ENCODE measurements around the gene TFG. TPM values are rescaled to one million over a fixed set of nuclear protein-coding genes. Genes with fewer than 3 reads are reported as not detected.

The TFG gene
- total and polyA plus RNA-seq, 2 of the 4 experiments (the other 2 are of a cell fraction): 47.7 to 165 TPM

- ATAC-seq (ENCODE audit: low read depth) (no peak), DNase-seq (peak; percentile 39)
- in situ Hi-C loops (cut with MboI; ENCODE audit: low sequenced_read_pairs) (no loop called here), dilution Hi-C loops (cut with HindIII; ENCODE audit: low sequenced_read_pairs, unreplicated experiment) (no loop called here), intact Hi-C loops (cut with micrococcal nuclease) (no loop called here)
- Histone ChIP-seq H3K23ac (ENCODE audit: low read depth, low read length) (no peak overlapping the region; the same call in 1 of the 2 replicates), H3K9me3 (ENCODE audit: control insufficient read depth, insufficient read depth, low read length) (no peaks in the 10 kb centered on the region), H3K9ac (ENCODE audit: low read depth, low read length) (no peak overlapping the region), H3K27ac (ENCODE audit: insufficient read depth, low read length) (no peak overlapping the region), H3K14ac (replicated peaks; ENCODE audit: low read depth, low read length) (peak overlapping the region; percentile 9; the same call in 1 of the 2 replicates), H4K91ac (ENCODE audit: insufficient read depth, low read depth, low read length) (no peak overlapping the region), H4K5ac (ENCODE audit: low read depth, low read length) (no peak overlapping the region), H2AK9ac (replicated peaks; ENCODE audit: low read depth, low read length, poor library complexity) (peak overlapping the region; percentile 25), H3K4me3 (ENCODE audit: insufficient read depth, low read depth, low read length) (no peak overlapping the region), H3K56ac (ENCODE audit: extremely low read depth, insufficient read depth, low read length) (no peak overlapping the region), H2BK15ac (ENCODE audit: low read depth, low read length) (peak overlapping the region; percentile 19; the same call in 1 of the 3 replicates), H2BK5ac (ENCODE audit: low read depth, low read length, poor library complexity, severe bottlenecking) (no peak overlapping the region), H4K8ac (ENCODE audit: low read depth in 2 of 2, low read length in 2 of 2) (peak overlapping the region in 1 of 2 experiments; percentile 29; a peak in 1 of 4 replicates), H2BK20ac (ENCODE audit: low read depth, low read length) (no peak overlapping the region), H3K27me3 (ENCODE audit: control insufficient read depth, insufficient read depth, low read length) (no peaks in the 10 kb centered on the region), H3K18ac (ENCODE audit: low read depth, low read length) (no peak overlapping the region), H3K4me2 (ENCODE audit: low read depth, low read length) (no peak overlapping the region), H3K36me3 (ENCODE audit: control insufficient read depth, insufficient read depth, low read length) (no peaks in the 10 kb centered on the region), H3K4me1 (ENCODE audit: control insufficient read depth, insufficient read depth, low read length) (peaks cover 7% of the 10 kb centered on the region; the same call in 1 of the 2 replicates), H3K79me1 (ENCODE audit: low read depth in 1 of 2, low read length in 2 of 2) (no peaks in the 10 kb centered on the region), H2AK5ac (ENCODE audit: low read depth, low read length) (peak overlapping the region; percentile 27; the same call in 1 of the 2 replicates), H3K4ac (ENCODE audit: low read depth, low read length) (no peak overlapping the region), H2BK120ac (ENCODE audit: low read depth, low read length) (peak overlapping the region; percentile 13; the same call in 1 of the 2 replicates), H2AFZ (replicated peaks; ENCODE audit: low read length, poor library complexity) (no peak overlapping the region), H4K20me1 (ENCODE audit: insufficient read depth, low read length) (no peaks in the 10 kb centered on the region), H3K9me1 (ENCODE audit: insufficient read depth, low read length) (peaks cover 15% of the 10 kb centered on the region)
- no CpG with 5 or more reads among the region's 2 CpGs for WGBS, 2 experiments (ENCODE audit: extremely low coverage in 2 of 2, insufficient read length in 1 of 2)
- ChIA-PET CTCF (interaction anchor here (1.6 kb wide), 1 partner anchor 21 kb away, joined by 4 read pairs; no protein-coding TSS in a partner anchor), POLR2A (ENCODE audit: unreplicated experiment) (no interaction called here)
- BruUV-seq (replicated peaks): no TSS peak
- TF ChIP-seq ELK1 (IDR thresholded peaks at IDR 0.05; ENCODE audit: borderline replicate concordance, low read depth, low read length): no peak
- TF ChIP-seq RCOR1 (IDR thresholded peaks at IDR 0.05; ENCODE audit: insufficient replicate concordance, low read length): no peak
- no peak for TF ChIP-seq SMC3 (IDR thresholded peaks at IDR 0.05; ENCODE audit: low read depth, low read length)
- 0 out of 2 replicates have a peak, but pooled peaks have one; percentile 4 for TF ChIP-seq CTCF (conservative IDR thresholded peaks at IDR 0.05; ENCODE audit: low read depth, low read length)
- TF ChIP-seq FOS (IDR thresholded peaks at IDR 0.05; ENCODE audit: low read depth, low read length): no peak
- TF ChIP-seq CEBPB (IDR thresholded peaks at IDR 0.05; ENCODE audit: low read depth, low read length): no peak
Measured at GRCh38 chr3:100776746-100777145, 67.5 kb downstream of the TFG start.

Measured in IMR-90 (cell line).